Measurements from ENCODE around the gene FAHD2A.
"Not testable (repeated sequence)": the region's sequence is repeated elsewhere in the genome, so short reads cannot be mapped to it uniquely, and the experiment has no call there.

Gene FAHD2A

DNA sequence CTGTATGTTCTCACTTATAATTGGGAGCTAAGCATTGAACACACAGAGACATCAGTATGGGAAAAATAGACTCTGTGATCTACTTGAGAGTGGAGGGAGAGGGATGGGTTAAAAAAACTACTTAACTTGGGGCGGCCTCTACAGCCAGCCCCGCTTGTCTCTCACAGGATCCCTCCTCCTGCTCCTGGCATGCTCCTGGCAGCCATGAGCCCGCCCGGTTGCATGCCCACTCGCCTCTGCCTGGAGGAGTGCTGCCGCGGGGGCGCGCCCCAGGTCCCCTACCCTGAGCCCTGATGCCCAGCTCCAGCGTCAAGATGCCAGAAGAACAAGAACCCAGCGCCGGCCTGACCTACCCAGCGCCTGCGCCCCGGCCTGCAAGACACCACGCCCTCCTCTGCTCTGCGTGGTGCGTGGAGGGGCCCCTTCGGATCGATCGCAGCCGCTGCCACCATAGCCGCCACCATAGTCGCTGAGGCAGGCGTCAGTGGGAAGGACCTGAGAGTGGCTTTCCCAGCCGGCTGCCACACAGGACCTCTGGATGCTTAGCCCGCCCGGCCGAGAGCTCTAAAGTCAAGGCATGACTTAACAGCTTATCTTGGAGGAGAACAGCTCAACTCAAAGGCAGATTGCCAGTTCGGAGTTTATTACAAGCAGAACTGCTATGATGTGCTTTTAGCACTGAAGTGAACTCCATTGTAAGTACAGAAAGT lies 32.8 kb downstream of the FAHD2A start:
- not testable (repeated sequence) for DNase-seq (ENCODE audit: low read depth, low spot score)

DNA sequence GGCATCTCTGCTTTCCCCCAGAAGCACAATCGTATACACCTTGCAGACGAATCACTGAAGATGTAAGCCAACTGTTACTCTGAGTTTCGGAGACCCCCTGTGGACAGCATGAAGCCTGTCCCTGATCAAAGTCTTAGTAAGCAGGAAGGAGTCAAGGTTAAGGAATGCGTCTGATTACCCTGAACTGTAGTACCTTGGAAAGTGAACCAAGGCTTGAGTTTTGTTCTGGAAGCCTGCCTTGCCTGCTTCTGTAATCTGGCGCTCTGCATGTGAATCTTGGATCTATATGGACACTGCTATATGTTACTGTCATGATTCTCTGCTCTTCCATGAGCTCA lies 33.3 kb downstream of the FAHD2A start:
- not testable (repeated sequence) for DNase-seq (ENCODE audit: low read depth, low spot score)

DNA sequence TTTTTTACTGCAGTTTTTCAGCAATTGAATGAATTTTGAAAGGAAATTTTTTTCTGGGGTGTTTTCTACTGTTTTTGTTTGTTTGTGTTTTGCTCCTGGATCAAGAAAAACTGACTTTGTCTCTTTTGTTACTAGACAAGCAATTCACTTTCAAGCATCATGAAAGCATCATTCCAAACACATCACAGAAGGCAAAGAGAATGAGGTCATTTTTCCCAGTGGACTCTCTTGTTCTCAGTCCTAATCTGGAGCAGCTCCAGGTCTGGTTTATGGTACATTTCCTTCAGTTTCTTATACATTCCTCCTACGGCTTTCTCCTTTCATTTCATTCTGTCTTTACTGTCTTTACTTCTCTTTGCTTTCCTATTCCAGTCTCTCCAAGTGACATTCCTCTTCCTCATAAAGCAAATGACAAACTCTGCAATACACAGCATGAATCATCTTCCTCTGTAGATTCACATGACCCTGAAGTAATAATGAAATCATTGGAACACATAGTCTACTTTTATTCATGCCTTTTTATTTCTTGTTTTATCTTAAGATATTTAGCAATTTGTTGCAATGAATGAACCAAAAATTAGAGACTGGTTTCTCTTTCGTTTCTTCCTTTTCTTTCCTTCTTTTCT lies 40.1 kb downstream of the FAHD2A start:
- not testable (repeated sequence) for DNase-seq (ENCODE audit: low read depth, low spot score)

DNA sequence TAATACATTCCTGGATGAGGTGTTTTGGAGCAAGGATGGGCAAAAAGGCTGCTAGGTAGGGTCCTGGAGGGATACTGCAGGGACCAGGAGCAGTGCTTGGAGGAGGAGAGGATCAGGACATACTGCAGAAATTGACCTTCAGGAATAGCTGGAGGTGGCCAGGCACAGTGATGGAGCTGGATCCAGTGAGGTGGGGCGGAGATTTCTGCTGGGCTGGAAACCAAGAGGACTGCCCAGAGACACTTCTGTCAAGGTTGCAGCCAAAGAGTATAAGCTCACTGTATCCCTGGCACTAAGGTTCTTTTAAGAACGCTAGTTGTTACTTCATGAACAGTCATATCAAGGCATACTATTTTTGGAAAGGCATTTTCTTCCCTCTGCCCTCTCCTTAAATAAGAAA lies 42.8 kb downstream of the FAHD2A start:
- not testable (repeated sequence) for DNase-seq (ENCODE audit: low read depth, low spot score)

DNA sequence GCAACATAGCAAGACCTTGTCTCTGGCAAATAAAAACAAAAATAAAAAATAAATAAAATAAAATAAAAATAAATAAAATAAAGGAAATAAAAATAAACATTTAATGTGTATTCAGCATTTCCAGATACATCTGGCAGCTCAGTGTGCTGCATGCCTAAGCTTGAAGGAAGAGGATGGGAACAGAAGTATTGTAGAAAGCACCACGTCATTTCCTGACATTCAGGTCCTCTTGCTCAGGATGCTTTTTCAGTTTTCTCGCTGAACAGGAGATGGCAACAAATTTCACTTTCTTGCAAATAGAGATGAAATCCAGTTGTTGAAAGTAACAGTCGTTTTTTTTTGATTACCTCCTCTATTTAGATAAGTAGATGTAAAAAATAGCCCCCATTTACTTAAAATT lies 60.8 kb downstream of the FAHD2A start:
- not testable (repeated sequence) for DNase-seq (ENCODE audit: low read depth, low spot score)

Data from ELF-1 (cell line).